DND-41 (cell line): ENCODE measurements around the gene SYNDIG1.

Source experiments
- ATAC-seq: fragments of 200-7000 bp; cut with Tn5 transposase; 3 replicates; pipeline ENCODE4 v1.9.1; 2021; ENCODE audit warnings: low read depth; ENCODE audit not compliant: insufficient read depth
- DNase-seq: peaks from one replicate; pipeline ENCODE4 v3.0.0-alpha.2; 2020
- H2AFZ ChIP-seq: 2 replicates; pipeline ENCODE4 v1.6.0; 2012; ENCODE audit warnings: low read depth, low read length
- H3K27ac ChIP-seq: 2 replicates; pipeline ENCODE4 v1.5.1; 2012; ENCODE audit warnings: low read length, inconsistent platforms
- H3K27me3 ChIP-seq: fragments of 200-600 bp; sonication (generic); 2 replicates; pipeline ENCODE4 v1.6.0; 2012; ENCODE audit warnings: low read length, mild to moderate bottlenecking, inconsistent platforms; ENCODE audit not compliant: insufficient read depth, poor library complexity
- H3K36me3 ChIP-seq: 2 replicates; pipeline ENCODE4 v1.5.1; 2012; ENCODE audit warnings: low read length, inconsistent platforms; ENCODE audit not compliant: insufficient read depth
- H3K4me1 ChIP-seq: 2 replicates; pipeline ENCODE4 v1.5.1; 2012; ENCODE audit warnings: mild to moderate bottlenecking, low read length; ENCODE audit not compliant: insufficient read depth
- H3K4me2 ChIP-seq: 2 replicates; pipeline ENCODE4 v1.6.0; 2012; ENCODE audit warnings: mild to moderate bottlenecking, moderate library complexity, low read length, inconsistent platforms; ENCODE audit not compliant: insufficient read depth
- H3K4me3 ChIP-seq, 2 experiments: fragments of 200-600 bp in 1 of 2; shearing (Covaris generic) in 1 of 2; 2 replicates each; pipeline ENCODE4 v1.5.1; 2012 to 2016; ENCODE audit warnings: inconsistent platforms in 2 of 2, low read length in 2 of 2, mild to moderate bottlenecking in 2 of 2, low read depth in 1 of 2, moderate library complexity in 1 of 2
- H3K79me2 ChIP-seq: 2 replicates; pipeline ENCODE4 v1.6.0; 2012; ENCODE audit warnings: low read length, inconsistent platforms; ENCODE audit not compliant: insufficient read depth
- H3K9ac ChIP-seq: 2 replicates; pipeline ENCODE4 v1.6.0; 2012; ENCODE audit warnings: low read depth, mild to moderate bottlenecking, inconsistent platforms, low read length, moderate library complexity
- H3K9me3 ChIP-seq: 2 replicates; pipeline ENCODE4 v1.5.1; 2012; ENCODE audit warnings: low read length, moderate library complexity, mild to moderate bottlenecking, inconsistent platforms; ENCODE audit not compliant: insufficient read depth, severe bottlenecking
- H4K20me1 ChIP-seq: 2 replicates; pipeline ENCODE4 v1.6.0; 2012; ENCODE audit warnings: low read length; ENCODE audit not compliant: insufficient read depth
- EZH2 ChIP-seq: IDR thresholded peaks from 3 replicates; pipeline ENCODE4 v1.6.1; 2012; ENCODE audit warnings: borderline replicate concordance, low read depth, mild to moderate bottlenecking, moderate library complexity, low read length, inconsistent platforms; ENCODE audit not compliant: severe bottlenecking
- TF ChIP-seq, protein P1 (sequence below): IDR thresholded peaks from 2 replicates; pipeline ENCODE4 v1.5.1; 2012; ENCODE audit warnings: borderline replicate concordance, low read length, moderate library complexity, mild to moderate bottlenecking; ENCODE audit not compliant: poor library complexity, severe bottlenecking; ENCODE audit errors: extremely low read depth

The SYNDIG1 gene

DNA sequence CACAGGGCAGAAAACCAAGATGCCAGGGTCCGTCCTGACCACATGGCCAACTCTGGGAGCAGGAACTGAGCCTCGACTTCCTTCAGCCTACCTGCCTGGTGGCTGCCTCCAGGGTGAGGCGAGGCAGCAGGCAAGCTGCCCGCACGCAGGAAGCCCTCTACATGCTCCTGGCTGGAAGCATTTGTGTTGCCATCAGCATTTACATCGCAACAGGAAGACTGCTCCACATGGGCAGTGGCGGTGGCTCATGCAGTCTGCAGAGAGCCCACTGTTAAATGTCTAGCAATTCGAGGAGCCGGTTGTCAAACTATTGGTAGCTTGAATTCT, 233.8 kb downstream of the SYNDIG1 start:
- no peak for ATAC-seq

DNA sequence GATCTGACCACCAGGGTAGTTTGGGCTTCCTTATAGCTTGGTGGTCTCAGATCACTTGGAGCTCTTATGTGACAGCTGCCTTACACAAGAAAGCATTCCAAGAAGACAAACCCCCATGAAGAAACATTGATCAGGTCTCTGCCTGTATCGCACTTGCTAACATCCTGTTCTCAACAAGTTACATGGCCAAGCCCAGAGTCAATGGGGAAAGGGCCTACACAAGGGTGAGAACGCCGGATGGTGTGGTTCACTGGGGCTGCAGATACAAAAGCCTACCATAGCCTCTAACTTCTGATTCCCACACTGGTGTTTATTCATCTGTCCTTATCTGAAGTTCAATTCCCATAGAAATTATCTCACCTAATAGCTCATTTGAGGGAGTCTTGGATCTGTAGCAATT, 235.5 kb downstream of the SYNDIG1 start:
- H3K9me3 ChIP-seq: no peaks in the 10 kb centered on the region
- H3K4me2 ChIP-seq: no peak overlapping the region
- no peaks in the 10 kb centered on the region for H3K79me2 ChIP-seq
- no peak overlapping the region for H3K27ac ChIP-seq
- no peaks in the 10 kb centered on the region for H3K36me3 ChIP-seq
- H4K20me1 ChIP-seq: no peaks in the 10 kb centered on the region
- no peak for TF ChIP-seq EZH2
- TF ChIP-seq, protein P1, sequence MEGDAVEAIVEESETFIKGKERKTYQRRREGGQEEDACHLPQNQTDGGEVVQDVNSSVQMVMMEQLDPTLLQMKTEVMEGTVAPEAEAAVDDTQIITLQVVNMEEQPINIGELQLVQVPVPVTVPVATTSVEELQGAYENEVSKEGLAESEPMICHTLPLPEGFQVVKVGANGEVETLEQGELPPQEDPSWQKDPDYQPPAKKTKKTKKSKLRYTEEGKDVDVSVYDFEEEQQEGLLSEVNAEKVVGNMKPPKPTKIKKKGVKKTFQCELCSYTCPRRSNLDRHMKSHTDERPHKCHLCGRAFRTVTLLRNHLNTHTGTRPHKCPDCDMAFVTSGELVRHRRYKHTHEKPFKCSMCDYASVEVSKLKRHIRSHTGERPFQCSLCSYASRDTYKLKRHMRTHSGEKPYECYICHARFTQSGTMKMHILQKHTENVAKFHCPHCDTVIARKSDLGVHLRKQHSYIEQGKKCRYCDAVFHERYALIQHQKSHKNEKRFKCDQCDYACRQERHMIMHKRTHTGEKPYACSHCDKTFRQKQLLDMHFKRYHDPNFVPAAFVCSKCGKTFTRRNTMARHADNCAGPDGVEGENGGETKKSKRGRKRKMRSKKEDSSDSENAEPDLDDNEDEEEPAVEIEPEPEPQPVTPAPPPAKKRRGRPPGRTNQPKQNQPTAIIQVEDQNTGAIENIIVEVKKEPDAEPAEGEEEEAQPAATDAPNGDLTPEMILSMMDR: no peak
- no peaks in the 10 kb centered on the region for H3K4me1 ChIP-seq
- no peak overlapping the region for H3K9ac ChIP-seq
- H3K4me3 ChIP-seq: no peak overlapping the region
- H3K27me3 ChIP-seq: no peaks in the 10 kb centered on the region
- H2AFZ ChIP-seq: no peak overlapping the region
- DNase-seq (no peak), ATAC-seq (0 out of 3 replicates have a peak, but pooled peaks have one; percentile 31)

More for the DNA sequence above, 233.8 kb downstream of the SYNDIG1 start:
- no peaks in the 10 kb centered on the region for H3K36me3 ChIP-seq
- no peak for DNase-seq
- H3K4me3 ChIP-seq: no peak overlapping the region
- no peak overlapping the region for H3K27ac ChIP-seq
- no peak overlapping the region for H3K4me2 ChIP-seq
- H3K79me2 ChIP-seq: no peaks in the 10 kb centered on the region
- H2AFZ ChIP-seq: no peak overlapping the region
- H3K27me3 ChIP-seq: no peaks in the 10 kb centered on the region
- H3K9ac ChIP-seq: no peak overlapping the region
- TF ChIP-seq EZH2: no peak
- TF ChIP-seq, protein P1: no peak
- 0 out of 2 replicates have a peak, but pooled peaks cover 7% of the 10 kb centered on the region for H3K4me1 ChIP-seq
- H4K20me1 ChIP-seq: no peaks in the 10 kb centered on the region
- H3K9me3 ChIP-seq: no peaks in the 10 kb centered on the region

DNA sequence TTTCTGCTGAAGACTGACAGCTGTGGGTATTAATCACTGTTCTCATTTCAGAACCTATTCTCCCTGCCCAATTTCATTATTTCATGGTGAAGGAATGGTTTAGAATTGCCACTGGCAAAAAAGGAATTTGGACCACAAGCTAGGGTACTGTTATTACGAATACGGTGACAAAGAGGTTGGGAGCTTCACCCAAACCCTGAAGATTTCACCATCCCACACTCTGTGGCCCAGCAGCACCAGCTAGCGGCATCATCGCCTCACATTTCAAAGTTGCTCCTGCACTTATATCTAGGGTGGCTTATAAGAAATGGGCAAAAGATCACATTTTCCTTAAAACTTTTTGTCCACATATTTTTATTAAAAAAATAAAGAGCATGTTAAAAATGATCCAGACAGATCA, 236.1 kb downstream of the SYNDIG1 start:
- no peak overlapping the region for H3K27ac ChIP-seq
- ATAC-seq (no peak), DNase-seq (no peak)
- H3K4me1 ChIP-seq: no peaks in the 10 kb centered on the region
- H3K4me2 ChIP-seq: no peak overlapping the region
- H2AFZ ChIP-seq: no peak overlapping the region
- TF ChIP-seq, protein P1: no peak
- no peak for TF ChIP-seq EZH2
- no peaks in the 10 kb centered on the region for H3K79me2 ChIP-seq
- H4K20me1 ChIP-seq: no peaks in the 10 kb centered on the region
- H3K9me3 ChIP-seq: no peaks in the 10 kb centered on the region
- H3K27me3 ChIP-seq: no peaks in the 10 kb centered on the region
- H3K36me3 ChIP-seq: no peaks in the 10 kb centered on the region
- H3K4me3 ChIP-seq: no peak overlapping the region
- no peak overlapping the region for H3K9ac ChIP-seq
